Adrenal gland (tissue), 12 donors: ENCODE measurements around the gene NAT9. TPM values are rescaled to one million over a fixed set of nuclear protein-coding genes. Genes with fewer than 3 reads are reported as not detected.

ENCODE experiments used
- DNase-seq, 7 donors: peaks; one replicate each; pipeline ENCODE4 v3.0.0-alpha.2; 2019 to 2020
- H3K27ac ChIP-seq, 5 donors: fragments of 200-600 bp; sonication (generic) in 4 of 5; 1 replicate in 3 of 5; 2 replicates in 2 of 5; pipeline versions ENCODE4 v1.5.1 to v1.8.0; 2016 to 2020; ENCODE audit warnings: mild to moderate bottlenecking in 1 of 5
- H3K27me3 ChIP-seq: fragments of 200-600 bp; 2 replicates; pipeline ENCODE4 v1.8.0; 2021
- H3K36me3 ChIP-seq, 2 donors: fragments of 200-600 bp; replicated peaks in 1 of 2; 1 replicate in 1 of 2; 2 replicates in 1 of 2; pipeline versions ENCODE4 v1.5.1 to v1.8.0; 2018 to 2022
- H3K4me1 ChIP-seq, 2 donors: fragments of 200-600 bp; replicated peaks in 1 of 2; 1 replicate in 1 of 2; 2 replicates in 1 of 2; pipeline versions ENCODE4 v1.5.1 to v1.8.0; 2018 to 2021
- H3K4me3 ChIP-seq, 4 donors: fragments of 200-600 bp; sonication (generic) in 3 of 4; one replicate each; pipeline ENCODE4 v1.5.1; 2016 to 2018
- H3K9me3 ChIP-seq, 3 donors: fragments of 200-600 bp; sonication (generic) in 1 of 3; replicated peaks in 1 of 3; 1 replicate in 2 of 3; 2 replicates in 1 of 3; pipeline versions ENCODE4 v1.5.1 to v1.8.0; 2016 to 2021
- POLR2A ChIP-seq, 2 donors: fragments of 450-650 bp; IDR thresholded peaks; one replicate each; pipeline ENCODE4 v1.6.1; 2017; ENCODE audit warnings: antibody characterized with exemption in 2 of 2, mild to moderate bottlenecking in 2 of 2, moderate library complexity in 1 of 2
- WGBS, 4 donors: extraction: QIAGEN DNeasy Blood & Tissue Kit in 2 of 4; methylation state at CpG; one replicate each; pipeline versions ENCODE4 v1.1.5 to v1.1.7; 2013 to 2017; 5-methylcytosine and 5-hydroxymethylcytosine counted together
- intact Hi-C, 2 donors: fragments of 100-400 bp; cut with DNase I; formaldehyde crosslinking; loops; one replicate each; pipeline versions ENCODE4 v1.14.1 to v1.15.0; 2022 to 2023
- polyA plus RNA-seq, 3 donors: library from polyadenylated mRNA; stranded (reverse); fragments of 200-250 nt in 2 of 3; fragments of 350-450 nt in 1 of 3; fragmentation: Illumina TruSeq in 1 of 3; extraction: RNeasy Lipid Tissue Mini Kit (QIAGEN cat#74804) in 1 of 3; gene quantifications; one replicate each; pipeline ENCODE4 v1.2.3, GENCODE V29; 2013 to 2014
- total RNA-seq, 9 donors: library from RNA; depleted of rRNA in 4 of 9; stranded (reverse); fragments of >200 nt in 4 of 9; fragments of 120-200 nt in 1 of 9; fragmentation: NEBNext Ultra II Directional in 1 of 9; extraction: Animal tissue kit (Norgen Biotek cat#: 25700) in 1 of 9; gene quantifications; one replicate each; pipeline versions ENCODE4 v1.1.0 to v1.2.4, GENCODE V29; 2013 to 2023
- TF ChIP-seq, protein P1 (sequence below), 6 experiments: fragments of 450-650 bp in 4 of 6; fragments of 200-600 bp in 2 of 6; sonication (generic) in 1 of 6; IDR thresholded peaks; 1 replicate in 5 of 6; 2 replicates in 1 of 6; pipeline versions ENCODE4 v1.5.1 to v1.8.0; 2016 to 2021; ENCODE audit warnings: antibody characterized with exemption in 6 of 6, mild to moderate bottlenecking in 2 of 6, moderate library complexity in 1 of 6
- donor health status: healthy with polysubstance abuse.
- donor health status: Bipolar disorder and iron deficiency.
- donor health status: DM: yes; HTN: yes; CAD: no.
- donor health status: DM: no; HTN: no; CAD: no.
- donor health status: DM: no; HTN: no; CAD: no.
- donor health status: DM: yes; HTN: yes; CAD: no.

The NAT9 gene
- total and polyA plus RNA-seq, 12 donors = 23.1 to 149 (median 87.0) TPM

GRCh38 chr17:74778960-74779359, 2.8 kb upstream of the NAT9 start:
- H3K27me3 ChIP-seq = no peaks in the 10 kb centered on the region
- H3K4me3 ChIP-seq = no peak overlapping the region
- 43 to 57% (median 54%) methylated on average over 5 of the region's 5 CpGs for WGBS, 4 donors
- DNase-seq = no peak
- no peak for TF ChIP-seq POLR2A (IDR thresholded peaks at IDR 0.05)
- TF ChIP-seq, protein P1, sequence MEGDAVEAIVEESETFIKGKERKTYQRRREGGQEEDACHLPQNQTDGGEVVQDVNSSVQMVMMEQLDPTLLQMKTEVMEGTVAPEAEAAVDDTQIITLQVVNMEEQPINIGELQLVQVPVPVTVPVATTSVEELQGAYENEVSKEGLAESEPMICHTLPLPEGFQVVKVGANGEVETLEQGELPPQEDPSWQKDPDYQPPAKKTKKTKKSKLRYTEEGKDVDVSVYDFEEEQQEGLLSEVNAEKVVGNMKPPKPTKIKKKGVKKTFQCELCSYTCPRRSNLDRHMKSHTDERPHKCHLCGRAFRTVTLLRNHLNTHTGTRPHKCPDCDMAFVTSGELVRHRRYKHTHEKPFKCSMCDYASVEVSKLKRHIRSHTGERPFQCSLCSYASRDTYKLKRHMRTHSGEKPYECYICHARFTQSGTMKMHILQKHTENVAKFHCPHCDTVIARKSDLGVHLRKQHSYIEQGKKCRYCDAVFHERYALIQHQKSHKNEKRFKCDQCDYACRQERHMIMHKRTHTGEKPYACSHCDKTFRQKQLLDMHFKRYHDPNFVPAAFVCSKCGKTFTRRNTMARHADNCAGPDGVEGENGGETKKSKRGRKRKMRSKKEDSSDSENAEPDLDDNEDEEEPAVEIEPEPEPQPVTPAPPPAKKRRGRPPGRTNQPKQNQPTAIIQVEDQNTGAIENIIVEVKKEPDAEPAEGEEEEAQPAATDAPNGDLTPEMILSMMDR (IDR thresholded peaks at IDR 0.05) = no peak
- H3K27ac ChIP-seq = no peak overlapping the region
- intact Hi-C loops = no loop called here
- peaks cover 20 to 32% of the 10 kb centered on the region in 2 donors for H3K4me1 ChIP-seq
- H3K9me3 ChIP-seq = no peaks in the 10 kb centered on the region
- H3K36me3 ChIP-seq = no peaks in the 10 kb centered on the region

DNA sequence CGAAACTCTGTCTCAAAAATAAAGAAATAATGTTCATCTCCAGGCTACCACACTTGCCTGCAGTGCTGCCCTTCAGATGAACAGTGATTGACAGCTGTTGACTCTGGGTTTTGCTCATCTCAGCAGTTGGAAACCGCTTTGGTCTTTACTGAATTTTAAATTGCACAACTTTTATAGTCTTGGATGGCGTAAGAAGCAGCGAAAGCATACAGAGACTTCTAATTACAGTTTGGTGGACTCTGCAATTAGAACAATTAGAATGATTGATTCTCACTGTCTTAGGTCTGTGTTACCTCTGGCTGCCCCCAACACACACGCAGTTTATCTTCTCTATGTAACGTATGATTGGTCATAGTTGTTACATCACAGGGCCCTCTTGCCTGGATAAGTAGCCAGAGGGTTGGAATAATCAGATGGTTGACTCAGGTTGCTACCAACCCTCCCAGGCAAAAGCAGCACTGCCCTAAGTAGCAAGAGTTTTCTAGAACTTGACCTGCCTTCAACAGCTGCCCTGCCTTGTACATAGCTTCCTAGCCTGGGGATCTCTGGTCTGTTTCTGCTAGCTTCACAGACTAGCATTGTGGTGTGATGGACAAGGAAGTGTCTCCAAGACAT, 1.9 kb upstream of the NAT9 start:
- H3K4me3 ChIP-seq = no peak overlapping the region
- H3K27me3 ChIP-seq = no peaks in the 10 kb centered on the region
- TF ChIP-seq, protein P1 (IDR thresholded peaks at IDR 0.05) = no peak
- no peak for TF ChIP-seq POLR2A (IDR thresholded peaks at IDR 0.05)
- no peaks in the 10 kb centered on the region for H3K9me3 ChIP-seq
- peaks cover 0 to 5% of the 10 kb centered on the region in 2 donors for H3K36me3 ChIP-seq
- no peak overlapping the region for H3K27ac ChIP-seq
- 60 to 88% (median 77%) methylated on average over 6 of the region's 6 CpGs for WGBS, 4 donors
- intact Hi-C loops = no loop called here
- H3K4me1 ChIP-seq = peaks cover 29 to 41% of the 10 kb centered on the region in 2 donors
- DNase-seq = no peak

DNA sequence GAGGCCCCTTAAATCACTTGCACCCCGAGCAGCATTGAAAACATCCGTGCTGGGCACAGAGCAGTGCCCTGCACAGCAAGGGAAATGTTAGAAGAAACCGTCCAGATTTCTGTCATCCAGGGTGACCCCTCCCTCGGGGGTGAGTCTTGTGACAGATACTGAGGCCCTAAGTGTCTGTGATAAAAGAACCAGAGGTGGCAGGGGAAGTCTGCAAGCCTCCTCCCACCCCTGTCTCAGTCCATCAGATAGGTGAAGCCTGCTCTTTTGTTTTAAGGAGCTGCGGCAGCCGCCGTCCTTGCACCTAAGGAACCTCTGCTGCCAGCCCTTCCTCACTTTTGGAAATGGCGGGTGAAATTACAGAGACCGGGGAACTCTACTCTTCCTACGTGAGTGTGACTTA, 845 bp upstream of the NAT9 start:
- intact Hi-C loops = no loop called here
- WGBS, 4 donors = 37 to 57% (median 39%) methylated on average over 6 to 10 of the region's 10 CpGs
- no peak for DNase-seq
- Histone ChIP-seq H3K4me3 (peak overlapping the region in 2 of 4 donors; percentile 68 to 78), H3K36me3 (peaks cover 0 to 16% of the 10 kb centered on the region in 2 donors), H3K27me3 (no peaks in the 10 kb centered on the region), H3K27ac (no peak overlapping the region), H3K9me3 (no peaks in the 10 kb centered on the region), H3K4me1 (peaks cover 31 to 42% of the 10 kb centered on the region in 2 donors)
- no peak for TF ChIP-seq POLR2A (IDR thresholded peaks at IDR 0.05)
- TF ChIP-seq, protein P1 (IDR thresholded peaks at IDR 0.05) = no peak

GRCh38 chr17:74775409-74776043, 619 bp downstream of the NAT9 start:
- Histone ChIP-seq H3K27me3 (no peaks in the 10 kb centered on the region), H3K27ac (peak overlapping the region in 4 of 5 donors; percentile 63 to 85 (median 74)), H3K36me3 (peaks cover 0 to 30% of the 10 kb centered on the region in 2 donors), H3K9me3 (no peaks in the 10 kb centered on the region), H3K4me3 (peak overlapping the region in 3 of 4 donors; percentile 65 to 78 (median 68)), H3K4me1 (peaks cover 31 to 41% of the 10 kb centered on the region in 2 donors)
- intact Hi-C loops = no loop called here
- 38 to 44% (median 41%) methylated on average over 12 of the region's 12 CpGs for WGBS, 4 donors
- TF ChIP-seq, protein P1 (IDR thresholded peaks at IDR 0.05) = no peak
- TF ChIP-seq POLR2A (IDR thresholded peaks at IDR 0.05) = no peak
- DNase-seq = no peak
